ENCODE measurements around the gene IL1B.

IL1B gene

DNA sequence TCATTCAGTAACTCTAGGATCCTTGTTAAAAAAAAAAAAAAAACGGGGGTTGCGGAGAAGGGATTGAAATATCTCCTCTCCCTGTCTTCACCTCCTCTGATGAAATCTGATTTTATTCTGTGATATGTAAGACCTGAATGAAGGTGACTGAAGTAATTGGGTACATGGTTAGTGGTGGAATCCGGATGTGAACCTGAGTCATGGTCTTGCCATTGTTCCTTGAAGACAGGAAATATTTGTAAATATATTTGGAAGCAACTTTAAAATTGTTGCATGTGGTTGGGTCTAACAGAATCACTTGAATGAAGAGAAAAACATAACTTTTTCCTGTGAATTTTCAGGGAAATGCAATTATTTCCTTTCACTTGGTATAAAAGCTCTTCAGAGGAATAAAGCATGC, 49.3 kb downstream of the IL1B start:
- no peak for DNase-seq (ENCODE audit: low read depth in 4 of 4, low spot score in 1 of 4)

DNA sequence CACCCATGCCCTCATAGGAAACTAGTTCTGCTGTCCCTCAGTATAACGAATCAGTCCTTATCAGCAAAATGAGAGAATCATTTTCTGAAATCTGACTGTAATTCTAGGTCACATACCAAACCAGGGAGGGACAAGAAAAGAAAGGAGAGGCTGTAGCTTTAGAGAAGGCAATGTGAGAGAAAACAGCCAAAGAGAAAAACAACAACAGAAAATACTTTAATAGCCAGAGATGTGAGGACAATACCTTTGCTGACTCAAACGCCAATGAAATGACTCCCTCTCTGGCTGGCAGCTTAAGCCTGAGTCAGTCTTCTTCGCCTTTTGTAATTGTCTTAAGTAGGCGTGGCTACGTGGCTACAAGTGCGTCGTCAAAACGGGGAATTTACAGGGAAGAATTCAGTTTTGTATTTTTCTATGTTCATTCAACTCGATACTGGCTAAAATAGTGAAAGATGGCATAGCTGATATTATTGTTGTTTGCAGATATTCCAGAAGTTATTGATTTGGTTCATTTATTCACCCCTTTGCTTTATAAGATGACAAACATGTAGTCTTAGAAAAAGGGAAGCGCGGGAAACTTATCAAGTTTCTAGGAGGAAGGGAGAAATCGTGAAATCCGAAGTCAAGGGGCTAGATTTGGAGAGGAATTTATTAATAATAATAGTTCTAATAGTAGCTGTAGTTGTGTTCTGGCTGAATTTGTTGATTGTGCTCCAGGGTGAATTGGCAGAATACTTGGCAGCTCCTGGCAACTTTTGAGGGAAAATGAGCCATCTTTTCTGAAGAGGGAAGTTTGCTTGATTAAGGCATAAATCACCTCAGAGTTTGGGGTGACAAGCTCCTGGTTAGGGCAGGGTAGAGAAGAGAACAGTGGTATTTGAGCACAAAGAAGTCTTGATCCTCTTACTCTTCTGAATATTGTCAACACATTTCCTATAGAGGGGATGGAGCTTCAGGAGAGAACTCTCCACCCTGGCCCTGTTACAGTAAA, 52.1 kb downstream of the IL1B start, which contains the start of gene IL1A:
IL1A (minus strand) TSS at position 295 of the 991 bp plus-strand sequence. CDS start 723 bp downstream, outside the sequence.
- DNase-seq (ENCODE audit: low read depth in 4 of 4, low spot score in 1 of 4): no peak

- no peak for DNase-seq (ENCODE audit: low read depth in 4 of 4, low spot score in 1 of 4)
Measured at GRCh38 chr2:112783187-112783714, 53.3 kb downstream of the IL1B start.

- no peak for DNase-seq (ENCODE audit: low read depth in 4 of 4, low spot score in 1 of 4)
Measured at GRCh38 chr2:112782234-112782799, 54.3 kb downstream of the IL1B start.
